HepG2 (cell line): ENCODE results near the gene TEKTIP1. TPM values are rescaled to one million over a fixed set of nuclear protein-coding genes. Genes with fewer than 3 reads are reported as not detected.
A peak's percentile ranks its signal among the peaks of the same experiment; 100 is the strongest.

Experiments
- NR2C2 ChIP-seq: sonication (generic); formaldehyde crosslinking; IDR thresholded peaks from 2 replicates; pipeline ENCODE4 v1.4.0; 2020; ENCODE audit warnings: missing genetic modification reagents, mild to moderate bottlenecking, moderate library complexity, borderline replicate concordance
- NR3C1 ChIP-seq: sonication (generic); formaldehyde crosslinking; IDR thresholded peaks from 2 replicates; pipeline ENCODE4 v1.4.0; 2020; ENCODE audit warnings: missing genetic modification reagents
- SOX6 ChIP-seq, 2 experiments: fragments of 450-650 bp in 1 of 2; sonication (generic) in 1 of 2; formaldehyde crosslinking in 1 of 2; IDR thresholded peaks; 2 replicates each; pipeline versions ENCODE4 v1.4.0 to v1.6.1; 2017 to 2020; ENCODE audit warnings: antibody characterized with exemption in 1 of 2, mild to moderate bottlenecking in 1 of 2, missing genetic modification reagents in 1 of 2
- ZNF12 ChIP-seq: sonication (generic); formaldehyde crosslinking; IDR thresholded peaks from 2 replicates; pipeline ENCODE4 v1.5.0; 2020; ENCODE audit warnings: missing genetic modification reagents
- ZNF282 ChIP-seq: fragments of 450-650 bp; IDR thresholded peaks from 2 replicates; pipeline ENCODE4 v1.6.1; 2018; ENCODE audit not compliant: partially characterized antibody
- ZNF326 ChIP-seq: sonication (generic); formaldehyde crosslinking; IDR thresholded peaks from 2 replicates; pipeline ENCODE4 v1.4.0; 2020; ENCODE audit warnings: missing genetic modification reagents, borderline replicate concordance
- ZNF883 ChIP-seq: sonication (generic); formaldehyde crosslinking; IDR thresholded peaks from 2 replicates; pipeline ENCODE4 v1.5.1; 2020; ENCODE audit warnings: mild to moderate bottlenecking, missing genetic modification reagents; ENCODE audit errors: not compliant biosample characterization
- ZSCAN31 ChIP-seq: sonication (generic); formaldehyde crosslinking; IDR thresholded peaks from 2 replicates; pipeline ENCODE4 v1.5.0; 2020; ENCODE audit warnings: low read depth, mild to moderate bottlenecking, missing genetic modification reagents
- polyA plus RNA-seq, 8 experiments: library from polyadenylated mRNA; depleted of rRNA in 3 of 8; stranded (reverse) in 7 of 8; unstranded in 1 of 8; fragments of >200 nt; fragmentation: Illumina TruSeq in 4 of 8; extraction: Trizol in 4 of 8; gene quantifications; 2 replicates each; pipeline versions ENCODE4 v1.2.1 to v1.2.3, GENCODE V29; 2011 to 2016; ENCODE audit warnings: low read depth in 4 of 8, missing spikeins in 1 of 8, mixed read lengths in 1 of 8; ENCODE audit not compliant: insufficient read depth in 1 of 8
- total RNA-seq, 5 experiments: library from RNA; depleted of rRNA; stranded (reverse); fragments of >200 nt; fragmentation: Illumina TruSeq; extraction: Trizol; gene quantifications; 2 replicates each; pipeline ENCODE4 v1.2.3, GENCODE V29; 2016; ENCODE audit warnings: low read depth in 1 of 5
- TF ChIP-seq, protein P1 (sequence below): sonication (generic); formaldehyde crosslinking; IDR thresholded peaks from 2 replicates; pipeline ENCODE4 v1.9.0; 2021; ENCODE audit warnings: missing genetic modification reagents, mild to moderate bottlenecking, borderline replicate concordance
- TF ChIP-seq, protein P2 (sequence below): IDR thresholded peaks from 2 replicates; pipeline ENCODE4 v1.6.1; 2016
- TF ChIP-seq, protein P3 (sequence below): sonication (generic); formaldehyde crosslinking; IDR thresholded peaks from 2 replicates; pipeline ENCODE4 v1.4.0; 2020; ENCODE audit warnings: low read depth, missing genetic modification reagents
- TF ChIP-seq, protein P4 (sequence below): sonication (generic); formaldehyde crosslinking; IDR thresholded peaks from 2 replicates; pipeline ENCODE4 v1.5.1; 2020; ENCODE audit warnings: mild to moderate bottlenecking, missing genetic modification reagents, moderate library complexity
- TF ChIP-seq, protein P5 (sequence below): sonication (generic); formaldehyde crosslinking; conservative IDR thresholded peaks from 2 replicates; pipeline ENCODE4 v1.5.0; 2020; ENCODE audit warnings: missing genetic modification reagents
- TF ChIP-seq, protein P6 (sequence below): sonication (generic); formaldehyde crosslinking; IDR thresholded peaks from 2 replicates; pipeline ENCODE4 v1.4.0; 2020; ENCODE audit warnings: mild to moderate bottlenecking, low read depth, missing genetic modification reagents

The TEKTIP1 gene
- total and polyA plus RNA-seq, 2 of the 13 experiments (the other 11 are each of a cell fraction or from before 2014, with no cell fraction given) = not detected

DNA sequence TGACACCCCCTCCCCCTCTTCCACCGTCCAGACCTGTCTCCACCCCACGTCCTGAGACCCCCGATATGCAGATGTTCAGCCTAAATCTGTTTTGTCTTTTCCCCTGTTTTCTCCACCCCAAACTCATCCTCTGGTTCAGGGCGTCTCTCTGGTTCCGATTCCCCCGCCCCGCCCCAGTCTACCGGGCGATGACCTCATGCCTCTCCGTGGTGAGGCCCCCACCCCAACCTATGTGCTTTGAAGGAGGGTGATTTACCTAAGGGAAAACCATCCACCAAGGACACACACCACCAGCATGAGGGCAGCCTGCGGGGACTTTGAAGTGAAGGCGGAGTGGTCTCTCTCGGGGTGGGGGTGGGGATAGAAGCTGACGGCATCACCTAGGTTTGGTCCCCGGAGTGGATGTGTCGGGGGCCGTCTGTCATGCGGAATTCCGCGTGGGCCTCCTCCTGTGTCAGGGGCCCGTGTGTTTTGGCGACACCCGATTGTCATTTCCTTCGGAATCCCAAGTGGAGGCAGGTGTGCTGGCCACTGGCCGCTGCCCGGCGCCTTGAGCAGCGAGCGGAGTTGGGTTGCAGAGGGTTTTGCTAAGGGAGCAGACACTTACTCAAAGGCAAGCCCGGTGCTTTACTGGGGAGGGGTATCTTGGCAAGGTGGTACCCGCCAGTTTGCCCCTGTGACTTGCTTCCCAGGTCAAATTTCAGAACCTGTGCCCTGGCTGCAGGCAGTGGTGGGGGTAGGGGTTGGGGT is 31.4 kb upstream of the TEKTIP1 start (continued):
- TF ChIP-seq, protein P1, sequence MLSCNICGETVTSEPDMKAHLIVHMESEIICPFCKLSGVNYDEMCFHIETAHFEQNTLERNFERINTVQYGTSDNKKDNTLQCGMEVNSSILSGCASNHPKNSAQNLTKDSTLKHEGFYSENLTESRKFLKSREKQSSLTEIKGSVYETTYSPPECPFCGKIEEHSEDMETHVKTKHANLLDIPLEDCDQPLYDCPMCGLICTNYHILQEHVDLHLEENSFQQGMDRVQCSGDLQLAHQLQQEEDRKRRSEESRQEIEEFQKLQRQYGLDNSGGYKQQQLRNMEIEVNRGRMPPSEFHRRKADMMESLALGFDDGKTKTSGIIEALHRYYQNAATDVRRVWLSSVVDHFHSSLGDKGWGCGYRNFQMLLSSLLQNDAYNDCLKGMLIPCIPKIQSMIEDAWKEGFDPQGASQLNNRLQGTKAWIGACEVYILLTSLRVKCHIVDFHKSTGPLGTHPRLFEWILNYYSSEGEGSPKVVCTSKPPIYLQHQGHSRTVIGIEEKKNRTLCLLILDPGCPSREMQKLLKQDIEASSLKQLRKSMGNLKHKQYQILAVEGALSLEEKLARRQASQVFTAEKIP = no peak
- TF ChIP-seq, protein P2, sequence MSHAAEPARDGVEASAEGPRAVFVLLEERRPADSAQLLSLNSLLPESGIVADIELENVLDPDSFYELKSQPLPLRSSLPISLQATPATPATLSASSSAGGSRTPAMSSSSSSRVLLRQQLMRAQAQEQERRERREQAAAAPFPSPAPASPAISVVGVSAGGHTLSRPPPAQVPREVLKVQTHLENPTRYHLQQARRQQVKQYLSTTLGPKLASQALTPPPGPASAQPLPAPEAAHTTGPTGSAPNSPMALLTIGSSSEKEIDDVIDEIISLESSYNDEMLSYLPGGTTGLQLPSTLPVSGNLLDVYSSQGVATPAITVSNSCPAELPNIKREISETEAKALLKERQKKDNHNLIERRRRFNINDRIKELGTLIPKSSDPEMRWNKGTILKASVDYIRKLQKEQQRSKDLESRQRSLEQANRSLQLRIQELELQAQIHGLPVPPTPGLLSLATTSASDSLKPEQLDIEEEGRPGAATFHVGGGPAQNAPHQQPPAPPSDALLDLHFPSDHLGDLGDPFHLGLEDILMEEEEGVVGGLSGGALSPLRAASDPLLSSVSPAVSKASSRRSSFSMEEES (CRISPR knock-in tag) = no peak
- TF ChIP-seq ZNF883 (CRISPR knock-in tag) (peak; percentile 34), SOX6 (IDR thresholded peaks at IDR 0.05) (no peak), SOX6 (CRISPR knock-in tag; IDR thresholded peaks at IDR 0.05) (peak; percentile 53), ZSCAN31 (CRISPR knock-in tag) (no peak), ZNF282 (no peak), NR2C2 (CRISPR knock-in tag) (no peak), ZNF326 (CRISPR knock-in tag) (no peak), NR3C1 (CRISPR knock-in tag) (no peak), ZNF12 (CRISPR knock-in tag) (no peak)
- TF ChIP-seq, protein P3, sequence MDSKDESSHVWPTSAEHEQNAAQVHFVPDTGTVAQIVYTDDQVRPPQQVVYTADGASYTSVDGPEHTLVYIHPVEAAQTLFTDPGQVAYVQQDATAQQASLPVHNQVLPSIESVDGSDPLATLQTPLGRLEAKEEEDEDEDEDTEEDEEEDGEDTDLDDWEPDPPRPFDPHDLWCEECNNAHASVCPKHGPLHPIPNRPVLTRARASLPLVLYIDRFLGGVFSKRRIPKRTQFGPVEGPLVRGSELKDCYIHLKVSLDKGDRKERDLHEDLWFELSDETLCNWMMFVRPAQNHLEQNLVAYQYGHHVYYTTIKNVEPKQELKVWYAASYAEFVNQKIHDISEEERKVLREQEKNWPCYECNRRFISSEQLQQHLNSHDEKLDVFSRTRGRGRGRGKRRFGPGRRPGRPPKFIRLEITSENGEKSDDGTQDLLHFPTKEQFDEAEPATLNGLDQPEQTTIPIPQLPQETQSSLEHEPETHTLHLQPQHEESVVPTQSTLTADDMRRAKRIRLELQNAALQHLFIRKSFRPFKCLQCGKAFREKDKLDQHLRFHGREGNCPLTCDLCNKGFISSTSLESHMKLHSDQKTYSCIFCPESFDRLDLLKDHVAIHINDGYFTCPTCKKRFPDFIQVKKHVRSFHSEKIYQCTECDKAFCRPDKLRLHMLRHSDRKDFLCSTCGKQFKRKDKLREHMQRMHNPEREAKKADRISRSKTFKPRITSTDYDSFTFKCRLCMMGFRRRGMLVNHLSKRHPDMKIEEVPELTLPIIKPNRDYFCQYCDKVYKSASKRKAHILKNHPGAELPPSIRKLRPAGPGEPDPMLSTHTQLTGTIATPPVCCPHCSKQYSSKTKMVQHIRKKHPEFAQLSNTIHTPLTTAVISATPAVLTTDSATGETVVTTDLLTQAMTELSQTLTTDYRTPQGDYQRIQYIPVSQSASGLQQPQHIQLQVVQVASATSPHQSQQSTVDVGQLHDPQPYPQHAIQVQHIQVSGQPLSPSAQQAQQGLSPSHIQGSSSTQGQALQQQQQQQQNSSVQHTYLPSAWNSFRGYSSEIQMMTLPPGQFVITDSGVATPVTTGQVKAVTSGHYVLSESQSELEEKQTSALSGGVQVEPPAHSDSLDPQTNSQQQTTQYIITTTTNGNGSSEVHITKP = peak; percentile 57; the same call in 1 of the 2 replicates
- TF ChIP-seq, protein P4, sequence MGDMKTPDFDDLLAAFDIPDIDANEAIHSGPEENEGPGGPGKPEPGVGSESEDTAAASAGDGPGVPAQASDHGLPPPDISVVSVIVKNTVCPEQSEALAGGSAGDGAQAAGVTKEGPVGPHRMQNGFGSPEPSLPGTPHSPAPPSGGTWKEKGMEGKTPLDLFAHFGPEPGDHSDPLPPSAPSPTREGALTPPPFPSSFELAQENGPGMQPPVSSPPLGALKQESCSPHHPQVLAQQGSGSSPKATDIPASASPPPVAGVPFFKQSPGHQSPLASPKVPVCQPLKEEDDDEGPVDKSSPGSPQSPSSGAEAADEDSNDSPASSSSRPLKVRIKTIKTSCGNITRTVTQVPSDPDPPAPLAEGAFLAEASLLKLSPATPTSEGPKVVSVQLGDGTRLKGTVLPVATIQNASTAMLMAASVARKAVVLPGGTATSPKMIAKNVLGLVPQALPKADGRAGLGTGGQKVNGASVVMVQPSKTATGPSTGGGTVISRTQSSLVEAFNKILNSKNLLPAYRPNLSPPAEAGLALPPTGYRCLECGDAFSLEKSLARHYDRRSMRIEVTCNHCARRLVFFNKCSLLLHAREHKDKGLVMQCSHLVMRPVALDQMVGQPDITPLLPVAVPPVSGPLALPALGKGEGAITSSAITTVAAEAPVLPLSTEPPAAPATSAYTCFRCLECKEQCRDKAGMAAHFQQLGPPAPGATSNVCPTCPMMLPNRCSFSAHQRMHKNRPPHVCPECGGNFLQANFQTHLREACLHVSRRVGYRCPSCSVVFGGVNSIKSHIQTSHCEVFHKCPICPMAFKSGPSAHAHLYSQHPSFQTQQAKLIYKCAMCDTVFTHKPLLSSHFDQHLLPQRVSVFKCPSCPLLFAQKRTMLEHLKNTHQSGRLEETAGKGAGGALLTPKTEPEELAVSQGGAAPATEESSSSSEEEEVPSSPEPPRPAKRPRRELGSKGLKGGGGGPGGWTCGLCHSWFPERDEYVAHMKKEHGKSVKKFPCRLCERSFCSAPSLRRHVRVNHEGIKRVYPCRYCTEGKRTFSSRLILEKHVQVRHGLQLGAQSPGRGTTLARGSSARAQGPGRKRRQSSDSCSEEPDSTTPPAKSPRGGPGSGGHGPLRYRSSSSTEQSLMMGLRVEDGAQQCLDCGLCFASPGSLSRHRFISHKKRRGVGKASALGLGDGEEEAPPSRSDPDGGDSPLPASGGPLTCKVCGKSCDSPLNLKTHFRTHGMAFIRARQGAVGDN (CRISPR knock-in tag) = peak; percentile 61
- TF ChIP-seq, protein P5, sequence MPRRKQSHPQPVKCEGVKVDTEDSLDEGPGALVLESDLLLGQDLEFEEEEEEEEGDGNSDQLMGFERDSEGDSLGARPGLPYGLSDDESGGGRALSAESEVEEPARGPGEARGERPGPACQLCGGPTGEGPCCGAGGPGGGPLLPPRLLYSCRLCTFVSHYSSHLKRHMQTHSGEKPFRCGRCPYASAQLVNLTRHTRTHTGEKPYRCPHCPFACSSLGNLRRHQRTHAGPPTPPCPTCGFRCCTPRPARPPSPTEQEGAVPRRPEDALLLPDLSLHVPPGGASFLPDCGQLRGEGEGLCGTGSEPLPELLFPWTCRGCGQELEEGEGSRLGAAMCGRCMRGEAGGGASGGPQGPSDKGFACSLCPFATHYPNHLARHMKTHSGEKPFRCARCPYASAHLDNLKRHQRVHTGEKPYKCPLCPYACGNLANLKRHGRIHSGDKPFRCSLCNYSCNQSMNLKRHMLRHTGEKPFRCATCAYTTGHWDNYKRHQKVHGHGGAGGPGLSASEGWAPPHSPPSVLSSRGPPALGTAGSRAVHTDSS (CRISPR knock-in tag) = no peak
- TF ChIP-seq, protein P6, sequence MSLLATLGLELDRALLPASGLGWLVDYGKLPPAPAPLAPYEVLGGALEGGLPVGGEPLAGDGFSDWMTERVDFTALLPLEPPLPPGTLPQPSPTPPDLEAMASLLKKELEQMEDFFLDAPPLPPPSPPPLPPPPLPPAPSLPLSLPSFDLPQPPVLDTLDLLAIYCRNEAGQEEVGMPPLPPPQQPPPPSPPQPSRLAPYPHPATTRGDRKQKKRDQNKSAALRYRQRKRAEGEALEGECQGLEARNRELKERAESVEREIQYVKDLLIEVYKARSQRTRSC (CRISPR knock-in tag) = no peak
